ENCODE results near the gene GJB5. TPM values are rescaled to one million over a fixed set of nuclear protein-coding genes. Genes with fewer than 3 reads are reported as not detected.

The GJB5 gene
- total RNA-seq, 1 donor from 2014 or later, result not detected

GRCh38 chr1:34742667-34743270 is 12.1 kb upstream of the GJB5 start:
- intact Hi-C loops (cut with DNase I), result loop anchor here (5.0 kb wide), 2 partner anchors 630 to 1110 kb away; no protein-coding TSS in a partner anchor
- DNase-seq (ENCODE audit: low spot score), result peak; percentile 80

GRCh38 chr1:34743775-34744174 is 11.1 kb upstream of the GJB5 start:
- intact Hi-C loops (cut with DNase I), result loop anchor here (5.0 kb wide), 2 partner anchors 631 to 1111 kb away; no protein-coding TSS in a partner anchor
- no peak for DNase-seq (ENCODE audit: low spot score)

DNA sequence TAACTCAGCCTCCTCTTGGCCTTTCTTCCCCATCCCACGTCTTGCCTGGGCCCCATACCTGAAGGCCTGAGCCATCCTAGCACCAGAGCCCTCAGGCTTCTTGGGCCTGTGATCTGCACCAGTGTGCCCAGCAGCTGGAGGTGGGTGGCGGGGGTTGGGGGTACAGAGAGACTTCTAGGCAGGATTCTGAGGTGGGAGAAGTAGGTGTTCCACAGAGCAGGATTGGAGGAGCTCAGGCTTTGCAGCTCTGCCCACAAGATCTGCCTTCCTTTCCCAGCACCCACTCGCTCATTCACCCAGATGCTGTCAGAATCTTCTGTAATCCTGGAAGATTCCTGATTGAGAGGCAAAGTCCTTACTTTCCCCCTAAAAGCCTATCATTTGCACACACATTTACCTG is 10.0 kb upstream of the GJB5 start:
- no peak for DNase-seq (ENCODE audit: low spot score)
- intact Hi-C loops (cut with DNase I), result loop anchor here (5.0 kb wide), 2 partner anchors 633 to 1113 kb away; no protein-coding TSS in a partner anchor

DNA sequence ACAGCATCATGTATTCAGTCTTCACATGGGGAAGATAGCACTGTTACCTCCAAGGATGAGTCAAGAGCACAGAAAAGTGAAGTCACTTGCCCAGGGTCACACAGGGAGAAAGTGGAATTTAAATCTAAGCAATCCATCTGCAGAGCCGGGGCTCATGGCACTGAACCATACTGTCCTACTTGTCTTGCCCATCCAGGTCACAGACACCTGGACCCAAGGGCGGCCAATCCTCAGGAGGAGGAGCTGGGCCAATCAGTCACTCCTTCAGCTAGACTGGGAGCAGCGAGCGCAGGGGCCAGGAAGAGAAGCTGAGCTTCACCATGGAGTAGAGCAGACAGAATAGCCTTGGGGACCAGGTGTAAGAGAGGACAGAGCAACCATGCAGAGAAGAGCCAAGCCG is 9.2 kb upstream of the GJB5 start:
- intact Hi-C loops (cut with DNase I), result no loop called here

DNA sequence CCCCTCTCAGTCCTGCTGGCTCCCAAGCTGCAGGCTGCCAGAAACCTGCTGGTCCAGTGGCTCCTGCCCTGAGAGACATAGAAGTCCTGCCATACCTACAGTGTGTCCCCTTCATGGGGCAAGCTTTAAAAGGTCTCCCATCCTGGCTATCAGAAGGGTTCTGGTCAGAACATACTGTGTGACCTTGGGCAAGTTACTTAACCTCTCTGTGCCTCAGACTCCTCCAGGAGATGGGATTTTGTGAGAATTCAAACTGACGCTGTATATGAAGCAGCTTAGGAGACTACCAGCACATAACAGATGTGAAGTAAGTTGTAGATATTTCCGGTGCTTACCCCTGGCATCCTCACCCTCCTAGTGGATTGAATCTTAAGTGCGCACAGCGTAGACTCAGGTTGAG is 8.7 kb upstream of the GJB5 start:
- intact Hi-C loops (cut with DNase I), result no loop called here
- DNase-seq (ENCODE audit: low spot score), result no peak

More for the DNA sequence above, 9.2 kb upstream of the GJB5 start:
- DNase-seq (ENCODE audit: low spot score), result no peak

GRCh38 chr1:34746785-34747637 is 7.8 kb upstream of the GJB5 start:
- DNase-seq (ENCODE audit: low spot score), result no peak
- intact Hi-C loops (cut with DNase I), result no loop called here

DNA sequence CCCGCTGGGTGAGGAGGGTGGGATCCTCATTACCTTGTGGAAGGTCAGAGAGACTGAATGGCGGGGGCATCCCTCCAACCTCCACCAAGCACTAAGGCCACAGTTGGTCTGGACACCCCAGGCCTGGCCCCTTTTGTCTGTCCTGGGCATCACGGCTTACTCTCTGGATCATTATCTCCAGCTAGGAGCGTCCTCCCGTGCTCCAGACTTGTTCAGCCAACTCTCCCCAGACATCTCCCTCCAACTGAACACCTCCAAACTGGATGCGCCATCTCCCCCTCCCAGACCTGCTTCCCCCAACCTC is 7.3 kb upstream of the GJB5 start:
- no peak for DNase-seq (ENCODE audit: low spot score)
- intact Hi-C loops (cut with DNase I), result no loop called here

- DNase-seq (ENCODE audit: low spot score), result no peak
- intact Hi-C loops (cut with DNase I), result no loop called here
Measured at GRCh38 chr1:34749992-34750391, 4.9 kb upstream of the GJB5 start.

- DNase-seq (ENCODE audit: low spot score), result no peak
- intact Hi-C loops (cut with DNase I), result no loop called here
Measured at GRCh38 chr1:34750610-34751009, 4.2 kb upstream of the GJB5 start.

- no peak for DNase-seq (ENCODE audit: low spot score)
- intact Hi-C loops (cut with DNase I), result no loop called here
Measured at GRCh38 chr1:34753163-34753562, 1.7 kb upstream of the GJB5 start.

- intact Hi-C loops (cut with DNase I), result no loop called here
- no peak for DNase-seq (ENCODE audit: low spot score)
Measured at GRCh38 chr1:34755961-34756360, 1.1 kb downstream of the GJB5 start.

GRCh38 chr1:34757386-34757785 is 2.5 kb downstream of the GJB5 start:
- DNase-seq (ENCODE audit: low spot score), result no peak
- intact Hi-C loops (cut with DNase I), result no loop called here

GRCh38 chr1:34758751-34759150 is 3.9 kb downstream of the GJB5 start:
- intact Hi-C loops (cut with DNase I), result no loop called here
- DNase-seq (ENCODE audit: low spot score), result no peak

DNA sequence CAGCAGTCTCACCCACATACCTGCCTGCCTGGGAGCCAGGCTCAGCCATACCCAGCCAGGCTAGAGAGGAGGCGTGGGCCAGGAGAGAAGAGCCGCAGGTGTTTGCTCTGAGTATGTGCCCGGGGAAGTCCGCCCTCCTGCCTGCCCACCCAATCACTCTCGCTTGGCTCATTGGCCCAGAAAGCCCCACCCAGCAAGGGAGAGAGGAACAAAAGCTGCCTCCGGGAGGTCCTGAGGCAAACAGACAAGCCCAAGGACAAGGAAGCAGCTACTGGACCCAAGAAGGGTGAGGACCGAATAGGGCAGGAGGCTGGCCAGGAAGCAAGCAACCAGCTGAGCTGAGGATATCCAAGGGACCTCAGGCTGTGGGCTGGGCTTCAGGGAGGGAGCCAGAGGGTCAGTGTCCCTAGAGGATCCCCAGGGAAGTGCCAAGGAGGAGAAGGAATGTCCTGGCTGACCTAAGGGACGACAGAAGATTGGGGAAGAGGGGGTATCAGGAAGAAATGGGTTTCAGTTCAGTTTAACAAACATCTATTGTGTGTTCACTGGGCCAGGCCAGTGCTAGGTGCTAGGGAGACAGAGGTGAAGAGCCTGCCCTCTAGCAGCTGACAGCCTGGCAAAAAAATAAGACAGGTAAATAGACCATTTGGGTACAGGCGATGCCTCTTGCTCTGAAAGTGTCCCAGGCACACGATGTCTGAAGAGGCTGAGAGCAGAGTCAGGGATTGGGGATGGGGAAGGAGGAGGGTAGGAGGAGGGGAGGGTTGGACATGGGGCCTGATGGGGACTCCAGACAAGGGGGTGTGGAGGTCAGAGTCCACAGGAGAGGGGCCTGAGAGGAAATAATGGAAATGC is 4.9 kb downstream of the GJB5 start, which contains the start of gene GJB4:
Gene GJB4, plus strand, starts transcription at position 238 of the 855 bp plus-strand sequence. CDS start 1,515 bp downstream, outside the sequence.
- intact Hi-C loops (cut with DNase I), result no loop called here

GRCh38 chr1:34761176-34761761 is 6.4 kb downstream of the GJB5 start:
- DNase-seq (ENCODE audit: low spot score), result no peak
- intact Hi-C loops (cut with DNase I), result no loop called here

More for the DNA sequence above, 4.9 kb downstream of the GJB5 start, which contains the start of gene GJB4:
- no peak for DNase-seq (ENCODE audit: low spot score)

GRCh38 chr1:34761776-34762307 is 7.0 kb downstream of the GJB5 start:
- intact Hi-C loops (cut with DNase I), result no loop called here
- no peak for DNase-seq (ENCODE audit: low spot score)

GRCh38 chr1:34762474-34763141 is 7.8 kb downstream of the GJB5 start:
- intact Hi-C loops (cut with DNase I), result no loop called here
- no peak for DNase-seq (ENCODE audit: low spot score)

GRCh38 chr1:34763142-34763781 is 8.4 kb downstream of the GJB5 start:
- no peak for DNase-seq (ENCODE audit: low spot score)
- intact Hi-C loops (cut with DNase I), result no loop called here

Data from cardiac septum (tissue), 1 donor.